PFSK-1 (cell line): ENCODE results near the gene SERPINB3.

Experiments used
- FOXP2 ChIP-seq: optimal IDR thresholded peaks from 2 replicates; pipeline ENCODE3; 2011; ENCODE audit warnings: borderline replicate concordance, control low read depth, inconsistent platforms; ENCODE audit not compliant: insufficient read depth; ENCODE audit errors: extremely low read length, extremely low read depth
- POLR2AphosphoS5 ChIP-seq: IDR thresholded peaks from 2 replicates; pipeline ENCODE4 v1.6.1; 2012; ENCODE audit warnings: low read depth, mild to moderate bottlenecking, control low read depth, low read length, moderate library complexity
- REST ChIP-seq, 2 experiments: IDR thresholded peaks; 2 replicates each; pipeline versions ENCODE4 v1.6.1 to v1.8.0; 2011 to 2012; ENCODE audit warnings: low read depth in 2 of 2, low read length in 2 of 2, control low read depth in 1 of 2, inconsistent platforms in 1 of 2, mild to moderate bottlenecking in 1 of 2, moderate library complexity in 1 of 2; ENCODE audit not compliant: insufficient read depth in 1 of 2
- SIN3A ChIP-seq: IDR thresholded peaks from 2 replicates; pipeline ENCODE4 v1.6.1; 2012; ENCODE audit warnings: mild to moderate bottlenecking, low read length, moderate library complexity, borderline replicate concordance; ENCODE audit not compliant: insufficient read depth
- TAF1 ChIP-seq: IDR thresholded peaks from 2 replicates; pipeline ENCODE4 v1.6.1; 2012; ENCODE audit warnings: low read length, control low read depth, borderline replicate concordance; ENCODE audit not compliant: insufficient read depth

The SERPINB3 gene

GRCh38 chr18:63626431-63626830 is 35.3 kb downstream of the SERPINB3 start:
- no peak for TF ChIP-seq FOXP2
- TF ChIP-seq SIN3A = no peak
- TF ChIP-seq REST (IDR thresholded peaks at IDR 0.05; ENCODE audit: insufficient read depth in 1 of 2, low read depth in 2 of 2, low read length in 2 of 2) = no peak
- no peak for TF ChIP-seq TAF1
- TF ChIP-seq POLR2AphosphoS5 = no peak

GRCh38 chr18:63624863-63625262 is 36.8 kb downstream of the SERPINB3 start:
- no peak for TF ChIP-seq REST (IDR thresholded peaks at IDR 0.05; ENCODE audit: insufficient read depth in 1 of 2, low read depth in 2 of 2, low read length in 2 of 2)
- TF ChIP-seq TAF1 = no peak
- TF ChIP-seq FOXP2 = no peak
- no peak for TF ChIP-seq SIN3A
- no peak for TF ChIP-seq POLR2AphosphoS5

GRCh38 chr18:63619661-63620060 is 42.0 kb downstream of the SERPINB3 start:
- TF ChIP-seq SIN3A (no peak), REST (IDR thresholded peaks at IDR 0.05; ENCODE audit: insufficient read depth in 1 of 2, low read depth in 2 of 2, low read length in 2 of 2) (no peak), TAF1 (no peak), POLR2AphosphoS5 (no peak), FOXP2 (no peak)

- TF ChIP-seq POLR2AphosphoS5 = no peak
- TF ChIP-seq TAF1 = no peak
- no peak for TF ChIP-seq SIN3A
- no peak for TF ChIP-seq FOXP2
- no peak for TF ChIP-seq REST (IDR thresholded peaks at IDR 0.05; ENCODE audit: insufficient read depth in 1 of 2, low read depth in 2 of 2, low read length in 2 of 2)
Observed at GRCh38 chr18:63617915-63618234, 43.8 kb downstream of the SERPINB3 start.
